Cardiac fibroblast (primary cell): Measurements from ENCODE around the gene CALM3.

Source experiments
- DNase-seq, 2 donors: peaks; one replicate each; pipeline versions ENCODE4 v3.0.0 to v3.0.0-alpha.2; 2010; ENCODE audit warnings: low read depth in 2 of 2
- H3K4me3 ChIP-seq, 2 donors: replicated peaks in 1 of 2; 1 replicate in 1 of 2; 2 replicates in 1 of 2; pipeline ENCODE4 v1.5.1; 2011; ENCODE audit warnings: low read depth in 2 of 2, low read length in 2 of 2, mild to moderate bottlenecking in 2 of 2, moderate library complexity in 1 of 2
- CTCF ChIP-seq: IDR thresholded peaks from one replicate; pipeline ENCODE4 v1.5.1; 2011; ENCODE audit warnings: low read depth, mild to moderate bottlenecking, low read length, inconsistent platforms

Gene CALM3

GRCh38 chr19:46580247-46580646 is 20.9 kb upstream of the CALM3 start:
- TF ChIP-seq CTCF: no peak
- H3K4me3 ChIP-seq: no peak overlapping the region
- no peak for DNase-seq

GRCh38 chr19:46585539-46585938 is 15.6 kb upstream of the CALM3 start:
- no peak for DNase-seq
- H3K4me3 ChIP-seq: no peak overlapping the region
- TF ChIP-seq CTCF: no peak

- no peak overlapping the region for H3K4me3 ChIP-seq
- no peak for TF ChIP-seq CTCF
- DNase-seq: no peak
Observed at GRCh38 chr19:46586294-46586693, 14.8 kb upstream of the CALM3 start.

GRCh38 chr19:46587861-46588260 is 13.3 kb upstream of the CALM3 start:
- TF ChIP-seq CTCF: no peak
- DNase-seq: no peak
- H3K4me3 ChIP-seq: no peak overlapping the region

GRCh38 chr19:46591254-46591653 is 9.9 kb upstream of the CALM3 start:
- H3K4me3 ChIP-seq: no peak overlapping the region
- no peak for TF ChIP-seq CTCF

GRCh38 chr19:46591870-46592269 is 9.3 kb upstream of the CALM3 start:
- no peak overlapping the region for H3K4me3 ChIP-seq
- DNase-seq: no peak
- TF ChIP-seq CTCF: no peak

More at GRCh38 chr19:46591254-46591653, 9.9 kb upstream of the CALM3 start:
- DNase-seq: no peak

- no peak for TF ChIP-seq CTCF
- DNase-seq: no peak
Observed at GRCh38 chr19:46596008-46596407, 5.1 kb upstream of the CALM3 start.

More at GRCh38 chr19:46596008-46596407, 5.1 kb upstream of the CALM3 start:
- no peak overlapping the region for H3K4me3 ChIP-seq
